Measurements from ENCODE around the gene AK4.
A peak's percentile ranks its signal among the peaks of the same experiment; 100 is the strongest.
"Not testable (repeated sequence)": the region's sequence is repeated elsewhere in the genome, so short reads cannot be mapped to it uniquely, and the experiment has no call there.

AK4 gene

DNA sequence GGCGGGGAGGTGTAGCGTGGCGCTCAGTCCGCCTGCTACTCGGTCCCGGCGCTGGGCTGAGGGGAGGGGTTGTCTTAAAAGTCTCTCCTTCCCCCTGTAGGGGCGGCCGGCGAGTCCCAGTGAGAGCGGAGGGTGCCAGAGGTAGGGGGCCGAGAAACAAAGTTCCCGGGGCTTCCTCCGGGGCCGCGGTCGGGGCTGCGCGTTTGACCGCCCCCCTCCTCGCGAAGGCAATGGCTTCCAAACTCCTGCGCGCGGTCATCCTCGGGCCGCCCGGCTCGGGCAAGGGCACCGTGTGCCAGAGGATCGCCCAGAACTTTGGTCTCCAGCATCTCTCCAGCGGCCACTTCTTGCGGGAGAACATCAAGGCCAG lies at the start of gene AK4:
TSS of gene AK4 (plus strand) at position 26 of the 370 bp plus-strand sequence. CDS start at position 231, 205 bp downstream.
- H3K27ac ChIP-seq; H3K36me3 ChIP-seq (ENCODE audit: insufficient read depth); H4K20me1 ChIP-seq (ENCODE audit: insufficient read depth); H3K27me3 ChIP-seq (ENCODE audit: insufficient read depth, low read depth); H3K4me1 ChIP-seq (ENCODE audit: low read depth, poor library complexity, severe bottlenecking); H3K79me2 ChIP-seq (ENCODE audit: insufficient read depth, low read depth): not testable (repeated sequence)
- peak within 1 kb of the TSS; percentile 78 for H3K4me2 ChIP-seq
- H3K9ac ChIP-seq, result peak within 1 kb of the TSS; percentile 53; the same call in 1 of the 2 replicates
- H3K4me3 ChIP-seq (IDR thresholded peaks at IDR 0.05; ENCODE audit: insufficient read depth, low read depth, low read length), result peak within 1 kb of the TSS; percentile 39
- H2AFZ ChIP-seq (ENCODE audit: low read depth), result peak within 1 kb of the TSS; percentile 99

DNA sequence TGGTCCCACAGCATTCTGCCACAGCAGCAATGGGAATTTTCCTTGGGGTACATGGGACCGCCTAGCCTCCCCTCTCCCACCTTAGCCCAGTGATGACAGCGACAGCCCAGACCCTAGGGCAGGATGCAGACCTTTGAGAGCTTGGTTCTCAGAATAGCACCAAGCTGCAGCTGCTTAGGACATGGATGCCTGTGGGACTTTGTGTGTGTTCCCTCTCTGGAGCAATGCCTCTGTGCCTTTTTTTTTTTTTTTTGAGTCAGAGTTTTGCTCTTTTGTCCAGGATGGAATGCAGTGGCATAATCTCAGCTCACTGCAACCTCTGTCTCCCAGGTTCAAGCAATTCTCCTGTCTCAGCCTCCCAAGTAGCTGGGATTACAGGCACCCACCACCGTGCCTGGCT lies 44.2 kb upstream of the AK4 start:
- no peak overlapping the region for H3K9ac ChIP-seq
- no peak overlapping the region for H3K4me2 ChIP-seq
- H3K79me2 ChIP-seq (ENCODE audit: insufficient read depth, low read depth), result no peaks in the 10 kb centered on the region
- no peaks in the 10 kb centered on the region for H3K4me1 ChIP-seq (ENCODE audit: low read depth, poor library complexity, severe bottlenecking)
- no peaks in the 10 kb centered on the region for H3K36me3 ChIP-seq (ENCODE audit: insufficient read depth)
- H3K27ac ChIP-seq, result no peak overlapping the region
- no peaks in the 10 kb centered on the region for H4K20me1 ChIP-seq (ENCODE audit: insufficient read depth)
- no peaks in the 10 kb centered on the region for H3K27me3 ChIP-seq (ENCODE audit: insufficient read depth, low read depth)
- no peak overlapping the region for H2AFZ ChIP-seq (ENCODE audit: low read depth)
- TF ChIP-seq, protein P1, sequence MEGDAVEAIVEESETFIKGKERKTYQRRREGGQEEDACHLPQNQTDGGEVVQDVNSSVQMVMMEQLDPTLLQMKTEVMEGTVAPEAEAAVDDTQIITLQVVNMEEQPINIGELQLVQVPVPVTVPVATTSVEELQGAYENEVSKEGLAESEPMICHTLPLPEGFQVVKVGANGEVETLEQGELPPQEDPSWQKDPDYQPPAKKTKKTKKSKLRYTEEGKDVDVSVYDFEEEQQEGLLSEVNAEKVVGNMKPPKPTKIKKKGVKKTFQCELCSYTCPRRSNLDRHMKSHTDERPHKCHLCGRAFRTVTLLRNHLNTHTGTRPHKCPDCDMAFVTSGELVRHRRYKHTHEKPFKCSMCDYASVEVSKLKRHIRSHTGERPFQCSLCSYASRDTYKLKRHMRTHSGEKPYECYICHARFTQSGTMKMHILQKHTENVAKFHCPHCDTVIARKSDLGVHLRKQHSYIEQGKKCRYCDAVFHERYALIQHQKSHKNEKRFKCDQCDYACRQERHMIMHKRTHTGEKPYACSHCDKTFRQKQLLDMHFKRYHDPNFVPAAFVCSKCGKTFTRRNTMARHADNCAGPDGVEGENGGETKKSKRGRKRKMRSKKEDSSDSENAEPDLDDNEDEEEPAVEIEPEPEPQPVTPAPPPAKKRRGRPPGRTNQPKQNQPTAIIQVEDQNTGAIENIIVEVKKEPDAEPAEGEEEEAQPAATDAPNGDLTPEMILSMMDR (conservative IDR thresholded peaks at IDR 0.05; ENCODE audit: low read depth, low read length), result no peak
- no peak overlapping the region for H3K4me3 ChIP-seq (IDR thresholded peaks at IDR 0.05; ENCODE audit: insufficient read depth, low read depth, low read length)

DNA sequence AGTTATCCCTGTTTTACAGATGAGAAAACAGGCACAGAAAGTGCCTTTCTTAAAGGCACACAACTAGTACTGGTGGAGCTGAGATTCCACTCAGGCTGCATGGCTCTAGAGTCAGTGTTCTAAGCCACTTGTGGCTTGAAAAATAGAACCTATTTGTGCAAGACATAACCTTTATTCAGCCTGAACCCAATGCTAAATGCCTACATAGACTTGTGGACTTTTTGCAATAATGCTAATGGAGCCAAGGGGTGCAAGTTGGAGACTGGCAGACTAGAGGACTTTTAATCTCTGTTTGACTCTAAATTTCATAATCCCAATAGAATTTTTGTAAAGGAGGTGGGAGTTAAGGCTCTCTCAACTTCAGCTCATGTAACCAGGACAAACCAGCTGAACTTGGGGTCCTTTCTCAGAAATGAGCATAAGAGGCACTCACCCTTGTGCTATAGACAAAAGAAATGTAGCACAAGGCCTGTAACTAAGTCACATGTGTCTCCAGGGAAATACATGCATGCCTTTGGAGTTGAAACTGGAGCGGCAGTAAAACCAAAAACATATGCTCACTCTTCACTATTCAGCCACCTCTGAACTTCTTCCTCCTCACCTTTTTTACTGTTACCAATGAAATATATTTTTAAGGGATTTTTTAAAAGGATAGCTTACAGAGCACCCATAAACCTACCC lies 43.0 kb upstream of the AK4 start:
- Histone ChIP-seq H3K4me1 (ENCODE audit: low read depth, poor library complexity, severe bottlenecking) (no peaks in the 10 kb centered on the region), H3K4me2 (no peak overlapping the region), H3K36me3 (ENCODE audit: insufficient read depth) (no peaks in the 10 kb centered on the region), H3K9ac (no peak overlapping the region), H2AFZ (ENCODE audit: low read depth) (no peak overlapping the region), H3K4me3 (IDR thresholded peaks at IDR 0.05; ENCODE audit: insufficient read depth, low read depth, low read length) (no peak overlapping the region), H3K27me3 (ENCODE audit: insufficient read depth, low read depth) (no peaks in the 10 kb centered on the region), H3K27ac (no peak overlapping the region), H4K20me1 (ENCODE audit: insufficient read depth) (no peaks in the 10 kb centered on the region), H3K79me2 (ENCODE audit: insufficient read depth, low read depth) (no peaks in the 10 kb centered on the region)
- TF ChIP-seq, protein P1 (conservative IDR thresholded peaks at IDR 0.05; ENCODE audit: low read depth, low read length), result no peak

DNA sequence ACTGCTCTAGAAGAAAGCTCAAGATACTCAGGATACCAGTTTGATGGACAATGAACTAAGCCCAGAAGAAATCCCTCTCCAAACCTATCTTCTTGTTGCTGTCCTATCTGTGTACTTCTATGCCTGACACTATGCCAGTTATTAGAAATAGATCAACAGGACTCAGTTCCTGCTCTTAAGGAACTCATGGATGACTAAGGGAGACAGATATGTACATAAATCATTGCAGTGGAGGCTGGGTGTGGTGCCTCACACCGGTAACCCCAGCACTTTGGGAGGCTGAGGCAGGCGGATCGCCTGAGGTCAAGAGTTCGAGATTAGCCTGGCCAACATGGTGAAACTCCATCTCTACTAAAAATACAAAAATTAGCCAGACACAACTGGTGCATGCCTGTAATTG lies 42.4 kb upstream of the AK4 start:
- no peak overlapping the region for H3K27ac ChIP-seq
- H3K79me2 ChIP-seq (ENCODE audit: insufficient read depth, low read depth), result no peaks in the 10 kb centered on the region
- no peaks in the 10 kb centered on the region for H3K36me3 ChIP-seq (ENCODE audit: insufficient read depth)
- no peaks in the 10 kb centered on the region for H3K4me1 ChIP-seq (ENCODE audit: low read depth, poor library complexity, severe bottlenecking)
- no peak overlapping the region for H2AFZ ChIP-seq (ENCODE audit: low read depth)
- H3K9ac ChIP-seq, result no peak overlapping the region
- no peaks in the 10 kb centered on the region for H4K20me1 ChIP-seq (ENCODE audit: insufficient read depth)
- no peak overlapping the region for H3K4me2 ChIP-seq
- no peak overlapping the region for H3K4me3 ChIP-seq (IDR thresholded peaks at IDR 0.05; ENCODE audit: insufficient read depth, low read depth, low read length)
- no peaks in the 10 kb centered on the region for H3K27me3 ChIP-seq (ENCODE audit: insufficient read depth, low read depth)
- TF ChIP-seq, protein P1 (conservative IDR thresholded peaks at IDR 0.05; ENCODE audit: low read depth, low read length), result no peak

DNA sequence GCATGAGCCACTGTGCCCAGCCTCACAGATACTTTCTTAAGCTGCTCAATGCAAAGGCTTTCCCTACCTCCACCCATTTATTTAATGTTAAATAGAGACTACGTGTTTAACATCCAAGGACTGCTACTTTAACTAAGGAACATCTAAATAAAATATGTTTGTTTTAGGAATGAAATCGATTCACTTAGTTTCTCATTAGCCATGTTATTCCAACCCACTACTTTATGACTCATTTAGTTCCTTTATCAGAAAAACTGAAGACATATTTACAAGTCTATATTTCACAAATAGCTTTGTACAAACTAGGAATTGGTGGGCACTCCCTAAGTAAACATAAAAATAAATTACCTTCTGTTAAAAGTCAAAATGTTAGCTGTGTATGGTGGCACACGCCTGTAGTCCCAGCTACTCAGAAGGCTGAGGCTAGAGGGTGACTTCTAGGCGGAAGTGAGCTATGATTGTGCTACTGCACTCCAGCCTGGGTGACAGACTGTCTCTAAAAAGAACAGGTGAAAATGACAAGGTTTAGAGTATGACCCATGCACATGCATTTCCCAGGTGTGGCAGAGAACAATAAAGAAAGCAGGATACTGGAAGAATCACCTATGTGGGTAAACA lies 39.9 kb upstream of the AK4 start:
- Histone ChIP-seq H3K9ac (no peak overlapping the region), H3K4me1 (ENCODE audit: low read depth, poor library complexity, severe bottlenecking) (no peaks in the 10 kb centered on the region), H3K4me3 (IDR thresholded peaks at IDR 0.05; ENCODE audit: insufficient read depth, low read depth, low read length) (no peak overlapping the region), H3K27me3 (ENCODE audit: insufficient read depth, low read depth) (no peaks in the 10 kb centered on the region), H2AFZ (ENCODE audit: low read depth) (no peak overlapping the region), H3K79me2 (ENCODE audit: insufficient read depth, low read depth) (no peaks in the 10 kb centered on the region), H3K27ac (no peak overlapping the region), H3K4me2 (no peak overlapping the region), H3K36me3 (ENCODE audit: insufficient read depth) (no peaks in the 10 kb centered on the region), H4K20me1 (ENCODE audit: insufficient read depth) (no peaks in the 10 kb centered on the region)
- TF ChIP-seq, protein P1 (conservative IDR thresholded peaks at IDR 0.05; ENCODE audit: low read depth, low read length), result no peak
